ENCODE data around the gene AKT1. TPM values are rescaled to one million over a fixed set of nuclear protein-coding genes. Genes with fewer than 3 reads are reported as not detected.

AKT1 gene
- total RNA-seq, 1 donor from 2014 or later, result 123 TPM

DNA sequence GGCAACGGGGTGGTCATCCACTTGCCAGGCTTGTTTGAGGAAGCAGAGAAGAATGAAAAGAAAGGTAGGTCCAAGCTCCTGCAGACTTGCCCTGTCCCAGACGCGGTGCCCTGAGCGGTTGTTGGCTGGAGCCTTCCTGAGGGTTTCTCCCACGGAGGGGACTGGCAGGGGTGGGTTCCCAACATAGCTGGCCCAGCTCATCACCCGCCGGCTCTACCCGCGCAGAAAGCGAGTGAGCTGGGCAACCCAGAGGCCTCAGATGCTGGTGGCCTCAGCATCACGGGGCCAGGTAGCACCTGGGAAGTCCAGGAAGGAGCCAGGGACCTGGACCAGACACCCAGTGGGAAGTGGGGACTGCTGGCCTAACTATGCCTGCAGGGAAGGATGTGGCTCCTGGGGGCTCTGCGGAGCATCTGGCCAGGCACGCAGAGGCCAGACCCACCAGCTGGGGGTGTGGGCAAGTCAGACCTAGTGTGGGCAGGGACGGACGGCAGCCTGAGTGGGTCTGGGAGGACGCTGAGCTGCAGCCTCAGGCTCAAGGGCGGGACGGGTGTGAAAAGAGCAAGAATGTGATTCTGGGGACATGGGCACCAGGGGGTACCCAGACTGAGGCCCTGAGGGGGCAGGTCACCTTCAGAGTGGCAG is 57.1 kb downstream of the AKT1 start:
- H3K36me3 Mint-ChIP-seq, result no peaks in the 10 kb centered on the region
- DNase-seq (ENCODE audit: extremely low spot score, unreplicated experiment), result no peak
- H3K4me3 Mint-ChIP-seq, result no peak overlapping the region
- H3K9me3 Mint-ChIP-seq, result no peaks in the 10 kb centered on the region
- H3K27me3 Mint-ChIP-seq, result no peaks in the 10 kb centered on the region
- TF ChIP-seq, protein P1, sequence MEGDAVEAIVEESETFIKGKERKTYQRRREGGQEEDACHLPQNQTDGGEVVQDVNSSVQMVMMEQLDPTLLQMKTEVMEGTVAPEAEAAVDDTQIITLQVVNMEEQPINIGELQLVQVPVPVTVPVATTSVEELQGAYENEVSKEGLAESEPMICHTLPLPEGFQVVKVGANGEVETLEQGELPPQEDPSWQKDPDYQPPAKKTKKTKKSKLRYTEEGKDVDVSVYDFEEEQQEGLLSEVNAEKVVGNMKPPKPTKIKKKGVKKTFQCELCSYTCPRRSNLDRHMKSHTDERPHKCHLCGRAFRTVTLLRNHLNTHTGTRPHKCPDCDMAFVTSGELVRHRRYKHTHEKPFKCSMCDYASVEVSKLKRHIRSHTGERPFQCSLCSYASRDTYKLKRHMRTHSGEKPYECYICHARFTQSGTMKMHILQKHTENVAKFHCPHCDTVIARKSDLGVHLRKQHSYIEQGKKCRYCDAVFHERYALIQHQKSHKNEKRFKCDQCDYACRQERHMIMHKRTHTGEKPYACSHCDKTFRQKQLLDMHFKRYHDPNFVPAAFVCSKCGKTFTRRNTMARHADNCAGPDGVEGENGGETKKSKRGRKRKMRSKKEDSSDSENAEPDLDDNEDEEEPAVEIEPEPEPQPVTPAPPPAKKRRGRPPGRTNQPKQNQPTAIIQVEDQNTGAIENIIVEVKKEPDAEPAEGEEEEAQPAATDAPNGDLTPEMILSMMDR (conservative IDR thresholded peaks at IDR 0.05), result no peak
- H3K4me1 Mint-ChIP-seq (ENCODE audit: unreplicated experiment), result no peaks in the 10 kb centered on the region
- H3K27ac Mint-ChIP-seq, result no peak overlapping the region

DNA sequence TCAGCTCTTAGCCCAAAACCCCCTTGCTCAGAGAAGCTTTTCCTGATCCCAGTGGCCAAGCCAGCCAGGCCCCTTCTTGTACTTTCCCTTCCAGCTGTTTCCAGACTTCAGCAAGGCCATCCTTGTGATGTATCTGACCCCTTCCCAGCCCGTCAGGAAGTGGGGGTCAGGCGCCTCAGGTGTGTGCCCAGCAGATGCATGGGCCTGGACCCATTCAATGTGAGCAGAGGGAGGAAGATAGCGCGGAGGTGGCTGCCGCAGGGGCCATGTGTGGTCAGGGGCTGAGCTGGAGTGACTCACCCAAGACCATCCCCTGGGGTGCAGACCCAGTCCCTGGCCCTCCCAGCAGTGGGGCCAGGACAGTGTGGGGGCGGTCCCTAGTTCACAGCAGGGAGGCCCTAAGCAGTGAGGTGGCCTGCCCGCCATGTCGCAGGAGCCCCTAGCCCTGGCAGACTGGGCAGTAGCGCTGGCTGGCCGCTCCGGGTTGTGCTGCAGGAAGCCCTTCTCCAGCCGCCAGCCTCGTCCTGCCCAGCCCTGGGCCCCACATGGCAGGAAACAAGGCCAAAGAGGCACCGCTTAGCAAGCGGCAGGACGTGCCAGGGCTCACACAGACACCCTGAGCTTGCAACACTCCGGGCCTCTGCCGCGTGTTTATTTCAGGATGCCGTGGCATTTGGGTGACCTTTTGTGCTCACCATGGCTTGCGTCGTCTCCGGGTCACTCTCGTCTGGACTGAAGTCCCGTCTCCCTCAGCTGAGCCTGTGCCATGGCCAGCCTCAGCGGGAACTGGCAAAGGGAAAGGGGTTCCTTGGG is 59.5 kb downstream of the AKT1 start:
- H3K4me1 Mint-ChIP-seq (ENCODE audit: unreplicated experiment), result no peaks in the 10 kb centered on the region
- no peaks in the 10 kb centered on the region for H3K27me3 Mint-ChIP-seq
- no peak for DNase-seq (ENCODE audit: extremely low spot score, unreplicated experiment)
- TF ChIP-seq, protein P1 (conservative IDR thresholded peaks at IDR 0.05), result no peak
- H3K36me3 Mint-ChIP-seq, result no peaks in the 10 kb centered on the region
- no peaks in the 10 kb centered on the region for H3K9me3 Mint-ChIP-seq
- no peak overlapping the region for H3K4me3 Mint-ChIP-seq
- no peak overlapping the region for H3K27ac Mint-ChIP-seq

DNA sequence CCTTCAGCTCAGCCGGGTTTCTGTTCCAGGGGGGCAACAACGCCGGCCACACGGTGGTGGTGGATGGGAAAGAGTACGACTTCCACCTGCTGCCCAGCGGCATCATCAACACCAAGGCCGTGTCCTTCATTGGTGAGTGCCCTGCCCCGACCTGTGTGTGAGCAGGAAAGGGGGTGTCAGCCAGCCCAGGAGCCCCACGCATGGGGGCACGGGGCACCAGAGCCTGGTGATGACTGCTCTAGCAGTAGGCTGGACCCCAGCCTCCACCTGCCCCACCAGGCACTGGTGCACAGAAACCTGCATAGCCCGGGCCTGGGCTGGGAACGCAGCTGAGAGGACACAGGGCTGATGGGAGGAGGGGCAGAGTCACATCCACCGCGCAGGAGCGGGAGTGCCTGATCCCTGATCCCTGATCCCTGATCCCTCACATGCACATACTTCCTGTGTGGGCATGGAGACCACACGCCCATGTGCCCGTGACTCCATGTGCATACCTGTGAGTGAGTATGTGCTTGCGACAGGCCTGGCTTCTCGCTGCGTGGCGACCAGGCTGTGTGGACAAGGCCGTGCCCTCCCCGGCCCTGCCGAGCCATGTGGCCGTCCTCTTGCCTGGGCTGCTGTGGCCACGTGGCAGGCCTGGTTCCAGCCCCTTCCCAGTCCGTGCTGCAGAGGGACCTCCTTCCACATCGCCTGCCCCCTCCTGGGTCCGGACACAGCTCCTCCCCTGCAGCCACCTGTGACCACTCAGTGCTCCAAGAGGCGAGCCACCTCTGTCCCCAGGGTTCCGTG is 60.4 kb downstream of the AKT1 start:
- no peak overlapping the region for H3K4me3 Mint-ChIP-seq
- DNase-seq (ENCODE audit: extremely low spot score, unreplicated experiment), result no peak

DNA sequence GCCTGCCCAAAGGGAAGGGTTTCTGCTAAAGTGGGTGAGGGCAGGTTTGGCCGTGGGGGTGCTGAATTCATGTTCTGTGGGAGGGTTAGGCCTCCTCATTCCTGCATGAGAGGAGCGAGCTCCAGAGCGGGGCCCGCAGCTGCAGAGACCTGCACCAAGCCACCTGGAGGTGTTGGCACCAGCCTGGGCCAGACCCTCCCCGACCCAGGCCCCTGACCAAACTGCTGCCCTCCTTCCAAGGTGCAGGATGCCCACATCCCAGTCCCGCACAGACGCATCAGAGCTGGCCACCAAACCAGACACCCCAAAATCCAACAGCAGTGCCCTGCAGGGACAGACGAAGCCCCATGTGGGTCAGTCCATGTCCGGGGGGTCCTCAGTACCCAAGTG is 61.0 kb downstream of the AKT1 start:
- no peak overlapping the region for H3K4me3 Mint-ChIP-seq
- H3K27me3 Mint-ChIP-seq, result no peaks in the 10 kb centered on the region
- H3K36me3 Mint-ChIP-seq, result no peaks in the 10 kb centered on the region
- DNase-seq (ENCODE audit: extremely low spot score, unreplicated experiment), result no peak
- no peak overlapping the region for H3K27ac Mint-ChIP-seq
- no peaks in the 10 kb centered on the region for H3K9me3 Mint-ChIP-seq
- H3K4me1 Mint-ChIP-seq (ENCODE audit: unreplicated experiment), result no peaks in the 10 kb centered on the region
- TF ChIP-seq, protein P1 (conservative IDR thresholded peaks at IDR 0.05), result no peak

More for the DNA sequence above, 60.4 kb downstream of the AKT1 start:
- H3K9me3 Mint-ChIP-seq, result no peaks in the 10 kb centered on the region
- no peak overlapping the region for H3K27ac Mint-ChIP-seq
- H3K27me3 Mint-ChIP-seq, result no peaks in the 10 kb centered on the region
- H3K4me1 Mint-ChIP-seq (ENCODE audit: unreplicated experiment), result no peaks in the 10 kb centered on the region
- H3K36me3 Mint-ChIP-seq, result no peaks in the 10 kb centered on the region
- TF ChIP-seq, protein P1 (conservative IDR thresholded peaks at IDR 0.05), result no peak

DNA sequence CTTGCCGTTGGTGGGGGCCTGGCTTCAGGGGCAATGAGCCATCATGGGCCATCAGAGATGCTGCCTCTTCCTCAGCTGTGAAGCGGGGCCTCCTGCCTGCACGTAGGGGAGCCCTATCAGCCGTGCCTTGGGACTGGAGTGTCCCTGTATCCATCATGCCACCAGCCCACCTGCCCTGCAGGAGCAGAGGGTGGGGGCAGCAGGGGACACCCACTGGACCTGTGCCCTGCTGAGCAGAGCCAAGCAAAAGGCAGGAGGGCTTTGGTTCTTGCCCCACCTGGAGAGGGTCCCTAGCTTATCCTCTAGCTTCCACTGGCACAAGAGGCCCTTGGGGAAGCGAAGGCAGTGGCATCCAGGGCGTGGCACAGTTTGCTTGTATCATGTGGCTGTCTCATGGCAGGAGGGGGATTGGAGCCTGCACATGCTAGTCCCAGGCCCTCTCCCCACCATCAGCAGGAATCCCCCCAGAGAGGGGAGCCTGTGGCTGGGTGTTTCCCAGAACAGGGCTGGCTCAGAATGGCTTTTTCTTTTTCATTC is 61.4 kb downstream of the AKT1 start:
- Mint-ChIP-seq H3K27me3 (peaks cover under 1% of the 10 kb centered on the region), H3K36me3 (no peaks in the 10 kb centered on the region)
- TF ChIP-seq, protein P1 (conservative IDR thresholded peaks at IDR 0.05), result no peak

More for the DNA sequence above, 61.4 kb downstream of the AKT1 start:
- Mint-ChIP-seq H3K4me3 (no peak overlapping the region), H3K9me3 (no peaks in the 10 kb centered on the region), H3K27ac (no peak overlapping the region), H3K4me1 (ENCODE audit: unreplicated experiment) (no peaks in the 10 kb centered on the region)
- DNase-seq (ENCODE audit: extremely low spot score, unreplicated experiment), result no peak
